ENCODE results near the gene LDHAL6A.
A peak's percentile ranks its signal among the peaks of the same experiment; 100 is the strongest.
"Not testable (repeated sequence)": the region's sequence is repeated elsewhere in the genome, so short reads cannot be mapped to it uniquely, and the experiment has no call there.

The LDHAL6A gene
- total RNA-seq, result 0 to 1.1 (median 0) reads per million in 17 experiments

GRCh38 chr11:18455686-18456372, at the start of gene LDHAL6A:
Gene LDHAL6A, plus strand, starts transcription at chr11:18455856. Its CDS starts 825 bp downstream, at chr11:18456681.
- DNase-seq, result no peak

- not testable (repeated sequence) for DNase-seq
Measured at GRCh38 chr11:18407400-18407799, 48.3 kb upstream of the LDHAL6A start.

- no peak for DNase-seq
Measured at GRCh38 chr11:18408558-18409291, 46.9 kb upstream of the LDHAL6A start.

- no peak for DNase-seq
Measured at GRCh38 chr11:18416459-18416858, 39.2 kb upstream of the LDHAL6A start.

GRCh38 chr11:18419040-18419439, 36.6 kb upstream of the LDHAL6A start:
- DNase-seq, result no peak

- no peak for DNase-seq
Measured at GRCh38 chr11:18420067-18420466, 35.6 kb upstream of the LDHAL6A start.

- no peak for DNase-seq
Measured at GRCh38 chr11:18427240-18427639, 28.4 kb upstream of the LDHAL6A start.

- no peak for DNase-seq
Measured at GRCh38 chr11:18429332-18429731, 26.3 kb upstream of the LDHAL6A start.

- DNase-seq, result no peak
Measured at GRCh38 chr11:18438691-18439090, 17.0 kb upstream of the LDHAL6A start.

GRCh38 chr11:18449251-18449650, 6.4 kb upstream of the LDHAL6A start:
- DNase-seq, result peak; percentile 45 to 74 (median 70)

GRCh38 chr11:18452927-18453326, 2.7 kb upstream of the LDHAL6A start:
- no peak for DNase-seq

GRCh38 chr11:18457450-18457849, 1.8 kb downstream of the LDHAL6A start:
- no peak for DNase-seq

GRCh38 chr11:18459634-18460033, 4.0 kb downstream of the LDHAL6A start:
- DNase-seq, result no peak

GRCh38 chr11:18461909-18462308, 6.3 kb downstream of the LDHAL6A start:
- no peak for DNase-seq

- DNase-seq, result no peak
Measured at GRCh38 chr11:18463439-18463838, 7.8 kb downstream of the LDHAL6A start.

- no peak for DNase-seq
Measured at GRCh38 chr11:18466402-18466801, 10.7 kb downstream of the LDHAL6A start.

- no peak for DNase-seq
Measured at GRCh38 chr11:18468059-18468458, 12.4 kb downstream of the LDHAL6A start.

- DNase-seq, result no peak
Measured at GRCh38 chr11:18468961-18469360, 13.3 kb downstream of the LDHAL6A start.

- DNase-seq, result no peak
Measured at GRCh38 chr11:18471995-18472394, 16.3 kb downstream of the LDHAL6A start.

- no peak for DNase-seq
Measured at GRCh38 chr11:18472587-18472986, 16.9 kb downstream of the LDHAL6A start.

GRCh38 chr11:18479063-18479462, 23.4 kb downstream of the LDHAL6A start:
- no peak for DNase-seq

GRCh38 chr11:18485913-18486528, 30.4 kb downstream of the LDHAL6A start:
- no peak for DNase-seq

- DNase-seq, result no peak
Measured at GRCh38 chr11:18490319-18490718, 34.7 kb downstream of the LDHAL6A start.

All from suppressor macrophage (primary cell).